ENCODE data around the gene CHD6.

Gene CHD6

GRCh38 chr20:41391587-41392001 is 226.6 kb downstream of the CHD6 start:
- no peak for DNase-seq (ENCODE audit: low spot score)
- peaks cover 3% of the 10 kb centered on the region for H3K27me3 Mint-ChIP-seq (ENCODE audit: low read depth)
- H3K36me3 Mint-ChIP-seq (ENCODE audit: low read depth) = no peaks in the 10 kb centered on the region
- no peak overlapping the region for H3K27ac Mint-ChIP-seq
- no peaks in the 10 kb centered on the region for H3K9me3 Mint-ChIP-seq
- H3K4me3 Mint-ChIP-seq = no peak overlapping the region
- H3K4me1 Mint-ChIP-seq (ENCODE audit: low read depth) = no peaks in the 10 kb centered on the region

GRCh38 chr20:41390889-41391288 is 227.3 kb downstream of the CHD6 start:
- H3K27ac Mint-ChIP-seq = no peak overlapping the region
- no peaks in the 10 kb centered on the region for H3K4me1 Mint-ChIP-seq (ENCODE audit: low read depth)
- H3K4me3 Mint-ChIP-seq = no peak overlapping the region
- no peak for DNase-seq (ENCODE audit: low spot score)
- H3K9me3 Mint-ChIP-seq = no peaks in the 10 kb centered on the region
- H3K36me3 Mint-ChIP-seq (ENCODE audit: low read depth) = no peaks in the 10 kb centered on the region
- peaks cover 3% of the 10 kb centered on the region for H3K27me3 Mint-ChIP-seq (ENCODE audit: low read depth)

- Mint-ChIP-seq H3K4me3 (no peak overlapping the region), H3K36me3 (ENCODE audit: low read depth) (no peaks in the 10 kb centered on the region), H3K27ac (no peak overlapping the region), H3K9me3 (no peaks in the 10 kb centered on the region), H3K27me3 (ENCODE audit: low read depth) (peaks cover 3% of the 10 kb centered on the region), H3K4me1 (ENCODE audit: low read depth) (peaks cover under 1% of the 10 kb centered on the region)
- DNase-seq (ENCODE audit: low spot score) = no peak
These were observed 230.7 kb downstream of the CHD6 start for GRCh38 chr20:41387444-41387851.

GRCh38 chr20:41386502-41387427 is 231.4 kb downstream of the CHD6 start:
- Mint-ChIP-seq H3K27ac (no peak overlapping the region), H3K4me1 (ENCODE audit: low read depth) (peaks cover 4% of the 10 kb centered on the region), H3K36me3 (ENCODE audit: low read depth) (no peaks in the 10 kb centered on the region), H3K27me3 (ENCODE audit: low read depth) (peaks cover 3% of the 10 kb centered on the region), H3K9me3 (no peaks in the 10 kb centered on the region), H3K4me3 (no peak overlapping the region)
- DNase-seq (ENCODE audit: low spot score) = no peak

- H3K9me3 Mint-ChIP-seq = no peaks in the 10 kb centered on the region
- H3K27ac Mint-ChIP-seq = no peak overlapping the region
- DNase-seq (ENCODE audit: low spot score) = no peak
- no peak overlapping the region for H3K4me3 Mint-ChIP-seq
- H3K36me3 Mint-ChIP-seq (ENCODE audit: low read depth) = no peaks in the 10 kb centered on the region
- peaks cover 7% of the 10 kb centered on the region for H3K4me1 Mint-ChIP-seq (ENCODE audit: low read depth)
- H3K27me3 Mint-ChIP-seq (ENCODE audit: low read depth) = peaks cover 22% of the 10 kb centered on the region
These were observed 235.3 kb downstream of the CHD6 start for GRCh38 chr20:41382791-41383305.

GRCh38 chr20:41380551-41381193 is 237.5 kb downstream of the CHD6 start:
- DNase-seq (ENCODE audit: low spot score) = no peak
- Mint-ChIP-seq H3K27ac (no peak overlapping the region), H3K4me3 (no peak overlapping the region), H3K36me3 (ENCODE audit: low read depth) (no peaks in the 10 kb centered on the region), H3K27me3 (ENCODE audit: low read depth) (peaks cover 34% of the 10 kb centered on the region), H3K9me3 (no peaks in the 10 kb centered on the region), H3K4me1 (ENCODE audit: low read depth) (peaks cover 7% of the 10 kb centered on the region)

- H3K4me3 Mint-ChIP-seq = no peak overlapping the region
- DNase-seq (ENCODE audit: low spot score) = no peak
- H3K27ac Mint-ChIP-seq = no peak overlapping the region
- H3K9me3 Mint-ChIP-seq = no peaks in the 10 kb centered on the region
- H3K36me3 Mint-ChIP-seq (ENCODE audit: low read depth) = no peaks in the 10 kb centered on the region
- H3K27me3 Mint-ChIP-seq (ENCODE audit: low read depth) = peaks cover 34% of the 10 kb centered on the region
- peaks cover 7% of the 10 kb centered on the region for H3K4me1 Mint-ChIP-seq (ENCODE audit: low read depth)
These were observed 238.6 kb downstream of the CHD6 start for GRCh38 chr20:41379551-41379950.

GRCh38 chr20:41377275-41377674 is 240.9 kb downstream of the CHD6 start:
- H3K4me1 Mint-ChIP-seq (ENCODE audit: low read depth) = peaks cover 5% of the 10 kb centered on the region

GRCh38 chr20:41376349-41376748 is 241.8 kb downstream of the CHD6 start:
- Mint-ChIP-seq H3K27me3 (ENCODE audit: low read depth) (peaks cover 38% of the 10 kb centered on the region), H3K36me3 (ENCODE audit: low read depth) (no peaks in the 10 kb centered on the region), H3K9me3 (peaks cover 1% of the 10 kb centered on the region), H3K4me1 (ENCODE audit: low read depth) (peaks cover 2% of the 10 kb centered on the region), H3K27ac (no peak overlapping the region), H3K4me3 (no peak overlapping the region)
- DNase-seq (ENCODE audit: low spot score) = no peak

More at GRCh38 chr20:41377275-41377674, 240.9 kb downstream of the CHD6 start:
- no peaks in the 10 kb centered on the region for H3K36me3 Mint-ChIP-seq (ENCODE audit: low read depth)
- no peak overlapping the region for H3K27ac Mint-ChIP-seq
- H3K9me3 Mint-ChIP-seq = no peaks in the 10 kb centered on the region
- no peak overlapping the region for H3K4me3 Mint-ChIP-seq
- DNase-seq (ENCODE audit: low spot score) = no peak
- H3K27me3 Mint-ChIP-seq (ENCODE audit: low read depth) = peaks cover 38% of the 10 kb centered on the region

GRCh38 chr20:41375846-41376245 is 242.3 kb downstream of the CHD6 start:
- no peak overlapping the region for H3K4me3 Mint-ChIP-seq
- H3K36me3 Mint-ChIP-seq (ENCODE audit: low read depth) = no peaks in the 10 kb centered on the region
- peaks cover 4% of the 10 kb centered on the region for H3K9me3 Mint-ChIP-seq
- H3K4me1 Mint-ChIP-seq (ENCODE audit: low read depth) = peaks cover 2% of the 10 kb centered on the region
- no peak for DNase-seq (ENCODE audit: low spot score)
- H3K27me3 Mint-ChIP-seq (ENCODE audit: low read depth) = peaks cover 36% of the 10 kb centered on the region
- H3K27ac Mint-ChIP-seq = no peak overlapping the region

GRCh38 chr20:41373931-41374920 is 244.0 kb downstream of the CHD6 start:
- Mint-ChIP-seq H3K4me1 (ENCODE audit: low read depth) (no peaks in the 10 kb centered on the region), H3K9me3 (peaks cover 4% of the 10 kb centered on the region), H3K4me3 (no peak overlapping the region), H3K36me3 (ENCODE audit: low read depth) (no peaks in the 10 kb centered on the region), H3K27ac (no peak overlapping the region), H3K27me3 (ENCODE audit: low read depth) (peaks cover 24% of the 10 kb centered on the region)
- DNase-seq (ENCODE audit: low spot score) = no peak

GRCh38 chr20:41373251-41373783 is 244.9 kb downstream of the CHD6 start:
- H3K36me3 Mint-ChIP-seq (ENCODE audit: low read depth) = no peaks in the 10 kb centered on the region
- no peak overlapping the region for H3K4me3 Mint-ChIP-seq
- H3K27me3 Mint-ChIP-seq (ENCODE audit: low read depth) = peaks cover 23% of the 10 kb centered on the region
- no peak for DNase-seq (ENCODE audit: low spot score)
- H3K4me1 Mint-ChIP-seq (ENCODE audit: low read depth) = no peaks in the 10 kb centered on the region
- H3K27ac Mint-ChIP-seq = no peak overlapping the region
- peaks cover 4% of the 10 kb centered on the region for H3K9me3 Mint-ChIP-seq

GRCh38 chr20:41371371-41371770 is 246.8 kb downstream of the CHD6 start:
- H3K4me1 Mint-ChIP-seq (ENCODE audit: low read depth) = no peaks in the 10 kb centered on the region
- H3K9me3 Mint-ChIP-seq = peaks cover 4% of the 10 kb centered on the region
- H3K27ac Mint-ChIP-seq = no peak overlapping the region
- no peaks in the 10 kb centered on the region for H3K36me3 Mint-ChIP-seq (ENCODE audit: low read depth)
- H3K4me3 Mint-ChIP-seq = no peak overlapping the region
- DNase-seq (ENCODE audit: low spot score) = no peak
- H3K27me3 Mint-ChIP-seq (ENCODE audit: low read depth) = peaks cover 27% of the 10 kb centered on the region

Data from T-helper 2 cell treated with Interferon-gamma antibody and Interleukin-4, amounts not matched to agents 5 μg/mL and 100 μg/mL, for 36 hours (primary cell).